Measurements from ENCODE around the gene TMEM233. TPM values are rescaled to one million over a fixed set of nuclear protein-coding genes. Genes with fewer than 3 reads are reported as not detected.

TMEM233 gene
- total and polyA plus RNA-seq, 9 of the 15 experiments (the other 6 are each of a cell fraction or from before 2014, with no cell fraction given), result 0.04 to 0.17 (median 0.07) TPM; not detected in 2

DNA sequence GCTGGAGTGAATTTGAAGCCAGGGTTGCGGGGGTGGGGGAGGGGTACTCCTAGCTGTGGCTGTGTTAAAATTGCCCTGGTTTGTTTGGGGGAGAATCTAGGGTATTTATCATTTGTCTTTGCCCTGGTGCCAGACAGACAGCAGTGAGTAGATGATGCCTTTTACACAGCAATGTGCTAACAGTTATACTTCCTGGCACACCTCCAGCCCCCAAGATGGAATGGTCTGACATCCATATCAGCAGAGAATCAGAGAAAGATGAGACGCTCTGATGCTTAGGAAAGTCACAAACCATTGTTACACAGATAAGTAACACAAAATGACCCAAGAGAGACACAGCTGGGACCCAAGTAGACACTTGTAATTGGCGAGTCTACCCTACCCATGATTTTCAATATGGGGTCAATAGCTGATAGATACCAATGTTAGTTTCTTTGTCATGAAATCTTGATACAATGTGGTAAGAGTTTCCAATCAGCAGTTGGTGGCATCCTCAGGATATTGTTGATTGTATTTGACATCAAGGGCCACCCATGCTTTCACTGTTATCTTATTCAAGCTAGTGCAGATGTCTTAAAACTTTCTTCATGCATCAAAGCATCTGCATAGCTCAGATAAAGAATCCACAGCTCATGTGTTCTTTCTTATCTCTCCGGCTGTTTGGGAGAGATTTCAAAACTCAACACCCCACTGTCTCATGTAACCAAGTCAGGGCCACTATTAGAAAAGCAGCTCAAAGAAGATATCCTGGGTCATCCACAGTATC, 71.8 kb downstream of the TMEM233 start (continued):
- TF ChIP-seq, protein P1, sequence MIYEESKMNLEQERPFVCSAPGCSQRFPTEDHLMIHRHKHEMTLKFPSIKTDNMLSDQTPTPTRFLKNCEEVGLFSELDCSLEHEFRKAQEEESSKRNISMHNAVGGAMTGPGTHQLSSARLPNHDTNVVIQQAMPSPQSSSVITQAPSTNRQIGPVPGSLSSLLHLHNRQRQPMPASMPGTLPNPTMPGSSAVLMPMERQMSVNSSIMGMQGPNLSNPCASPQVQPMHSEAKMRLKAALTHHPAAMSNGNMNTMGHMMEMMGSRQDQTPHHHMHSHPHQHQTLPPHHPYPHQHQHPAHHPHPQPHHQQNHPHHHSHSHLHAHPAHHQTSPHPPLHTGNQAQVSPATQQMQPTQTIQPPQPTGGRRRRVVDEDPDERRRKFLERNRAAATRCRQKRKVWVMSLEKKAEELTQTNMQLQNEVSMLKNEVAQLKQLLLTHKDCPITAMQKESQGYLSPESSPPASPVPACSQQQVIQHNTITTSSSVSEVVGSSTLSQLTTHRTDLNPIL (CRISPR knock-in tag; IDR thresholded peaks at IDR 0.05), result no peak
- TF ChIP-seq HOXB6 (CRISPR knock-in tag; IDR thresholded peaks at IDR 0.05; ENCODE audit: borderline replicate concordance), result no peak
- TF ChIP-seq PRPF4 (IDR thresholded peaks at IDR 0.05; ENCODE audit: insufficient read depth, low read depth, low read length, poor library complexity, severe bottlenecking), result no peak
- no peak for TF ChIP-seq HCFC1 (IDR thresholded peaks at IDR 0.05; ENCODE audit: low read depth, low read length)
- TF ChIP-seq DDX20 (tag; IDR thresholded peaks at IDR 0.05; ENCODE audit: low read depth), result peak; percentile 85
- TF ChIP-seq SIX5 (IDR thresholded peaks at IDR 0.05; ENCODE audit: borderline replicate concordance in 1 of 2, insufficient read depth in 1 of 2, low read depth in 1 of 2, low read length in 2 of 2), result no peak
- TF ChIP-seq, protein P2, sequence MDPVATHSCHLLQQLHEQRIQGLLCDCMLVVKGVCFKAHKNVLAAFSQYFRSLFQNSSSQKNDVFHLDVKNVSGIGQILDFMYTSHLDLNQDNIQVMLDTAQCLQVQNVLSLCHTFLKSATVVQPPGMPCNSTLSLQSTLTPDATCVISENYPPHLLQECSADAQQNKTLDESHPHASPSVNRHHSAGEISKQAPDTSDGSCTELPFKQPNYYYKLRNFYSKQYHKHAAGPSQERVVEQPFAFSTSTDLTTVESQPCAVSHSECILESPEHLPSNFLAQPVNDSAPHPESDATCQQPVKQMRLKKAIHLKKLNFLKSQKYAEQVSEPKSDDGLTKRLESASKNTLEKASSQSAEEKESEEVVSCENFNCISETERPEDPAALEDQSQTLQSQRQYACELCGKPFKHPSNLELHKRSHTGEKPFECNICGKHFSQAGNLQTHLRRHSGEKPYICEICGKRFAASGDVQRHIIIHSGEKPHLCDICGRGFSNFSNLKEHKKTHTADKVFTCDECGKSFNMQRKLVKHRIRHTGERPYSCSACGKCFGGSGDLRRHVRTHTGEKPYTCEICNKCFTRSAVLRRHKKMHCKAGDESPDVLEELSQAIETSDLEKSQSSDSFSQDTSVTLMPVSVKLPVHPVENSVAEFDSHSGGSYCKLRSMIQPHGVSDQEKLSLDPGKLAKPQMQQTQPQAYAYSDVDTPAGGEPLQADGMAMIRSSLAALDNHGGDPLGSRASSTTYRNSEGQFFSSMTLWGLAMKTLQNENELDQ (CRISPR knock-in tag; IDR thresholded peaks at IDR 0.05; ENCODE audit: borderline replicate concordance), result no peak
- TF ChIP-seq RBM15 (IDR thresholded peaks at IDR 0.05; ENCODE audit: insufficient read depth, low read length), result no peak
- no peak for TF ChIP-seq POU5F1 (IDR thresholded peaks at IDR 0.05; ENCODE audit: borderline replicate concordance, low read depth, low read length, partially characterized antibody)
- TF ChIP-seq TAF7 (tag; IDR thresholded peaks at IDR 0.05), result no peak
- peak in 1 of 2 experiments; percentile 87 for TF ChIP-seq NCOA2 (IDR thresholded peaks at IDR 0.05; ENCODE audit: partially characterized antibody in 2 of 2)
- TF ChIP-seq TAF1 (IDR thresholded peaks at IDR 0.05; ENCODE audit: control insufficient read depth, extremely low read depth, insufficient read depth, low read length, severe bottlenecking), result no peak
- 0 out of 2 replicates have a peak, but pooled peaks have one; percentile 45 for TF ChIP-seq ZNF324 (CRISPR knock-in tag; IDR thresholded peaks at IDR 0.05)
- TF ChIP-seq, protein P3, sequence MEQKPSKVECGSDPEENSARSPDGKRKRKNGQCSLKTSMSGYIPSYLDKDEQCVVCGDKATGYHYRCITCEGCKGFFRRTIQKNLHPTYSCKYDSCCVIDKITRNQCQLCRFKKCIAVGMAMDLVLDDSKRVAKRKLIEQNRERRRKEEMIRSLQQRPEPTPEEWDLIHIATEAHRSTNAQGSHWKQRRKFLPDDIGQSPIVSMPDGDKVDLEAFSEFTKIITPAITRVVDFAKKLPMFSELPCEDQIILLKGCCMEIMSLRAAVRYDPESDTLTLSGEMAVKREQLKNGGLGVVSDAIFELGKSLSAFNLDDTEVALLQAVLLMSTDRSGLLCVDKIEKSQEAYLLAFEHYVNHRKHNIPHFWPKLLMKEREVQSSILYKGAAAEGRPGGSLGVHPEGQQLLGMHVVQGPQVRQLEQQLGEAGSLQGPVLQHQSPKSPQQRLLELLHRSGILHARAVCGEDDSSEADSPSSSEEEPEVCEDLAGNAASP (IDR thresholded peaks at IDR 0.05), result no peak
- no peak for TF ChIP-seq TFAM (CRISPR knock-in tag; conservative IDR thresholded peaks at IDR 0.05)
- TF ChIP-seq TRIM24 (IDR thresholded peaks at IDR 0.05), result peak; percentile 99 to 100

Measured in K562 (cell line).